Medulla oblongata (tissue), 1 donor: ENCODE results near the gene RAB4A.
A peak's percentile ranks its signal among the peaks of the same experiment; 100 is the strongest.

ENCODE experiments used
- DNase-seq: peaks from one replicate; pipeline ENCODE4 v3.0.0-alpha.2; 2015; ENCODE audit errors: extremely low spot score

The RAB4A gene

GRCh38 chr1:229244091-229244490, 26.8 kb upstream of the RAB4A start:
- no peak for DNase-seq

GRCh38 chr1:229247871-229248270, 23.0 kb upstream of the RAB4A start:
- DNase-seq: no peak

GRCh38 chr1:229248821-229249817, 21.8 kb upstream of the RAB4A start:
- DNase-seq: no peak

- no peak for DNase-seq
These were observed 20.9 kb upstream of the RAB4A start for GRCh38 chr1:229249854-229250644.

- DNase-seq: peak; percentile 75
These were observed 19.7 kb upstream of the RAB4A start for GRCh38 chr1:229251185-229251584.

GRCh38 chr1:229252228-229252984, 18.5 kb upstream of the RAB4A start:
- no peak for DNase-seq

- DNase-seq: no peak
These were observed 17.5 kb upstream of the RAB4A start for GRCh38 chr1:229253151-229253974.

GRCh38 chr1:229254910-229255541, 15.9 kb upstream of the RAB4A start:
- peak; percentile 69 for DNase-seq

GRCh38 chr1:229258031-229258756, 12.7 kb upstream of the RAB4A start:
- DNase-seq: peak; percentile 93

GRCh38 chr1:229258757-229259060, 12.2 kb upstream of the RAB4A start:
- no peak for DNase-seq

- DNase-seq: no peak
These were observed 10.6 kb upstream of the RAB4A start for GRCh38 chr1:229260297-229260696.

GRCh38 chr1:229262239-229262638, 8.7 kb upstream of the RAB4A start:
- no peak for DNase-seq

- no peak for DNase-seq
These were observed 7.7 kb upstream of the RAB4A start for GRCh38 chr1:229263254-229263653.

GRCh38 chr1:229264068-229264467, 6.8 kb upstream of the RAB4A start:
- DNase-seq: no peak

GRCh38 chr1:229264487-229264886, 6.4 kb upstream of the RAB4A start:
- DNase-seq: no peak

- DNase-seq: no peak
These were observed 4.6 kb upstream of the RAB4A start for GRCh38 chr1:229266274-229266673.

GRCh38 chr1:229266832-229267500, 3.9 kb upstream of the RAB4A start:
- no peak for DNase-seq

GRCh38 chr1:229268505-229268904, 2.4 kb upstream of the RAB4A start:
- no peak for DNase-seq

- peak; percentile 53 for DNase-seq
These were observed 693 bp downstream of the RAB4A start for GRCh38 chr1:229271448-229272159.
